GM12864 (cell line): ENCODE results near the gene OR56B4.
"Not testable (repeated sequence)": the region's sequence is repeated elsewhere in the genome, so short reads cannot be mapped to it uniquely, and the experiment has no call there.

Experiments
- DNase-seq: peaks from one replicate; pipeline ENCODE4 v3.0.0-alpha.2; 2011; ENCODE audit warnings: low read depth
- H3K4me3 ChIP-seq: 2 replicates; pipeline ENCODE4 v1.5.1; 2011; ENCODE audit warnings: mild to moderate bottlenecking, low read depth, low read length, control low read depth
- CTCF ChIP-seq: IDR thresholded peaks from 2 replicates; pipeline ENCODE4 v1.5.1; 2011; ENCODE audit warnings: low read depth, mild to moderate bottlenecking, moderate library complexity, low read length, control low read depth, inconsistent platforms; ENCODE audit errors: missing control alignments

OR56B4 gene

GRCh38 chr11:6107384-6107783 lies at the start of gene OR56B4:
Gene OR56B4, plus strand, starts transcription at chr11:6107684. Its CDS starts 95 bp downstream, at chr11:6107779.
- DNase-seq = not testable (repeated sequence)

GRCh38 chr11:6061475-6061874 lies 46.0 kb upstream of the OR56B4 start:
- H3K4me3 ChIP-seq = no peak overlapping the region
- no peak for TF ChIP-seq CTCF
- DNase-seq = no peak

More at GRCh38 chr11:6107384-6107783, at the start of gene OR56B4:
- not testable (repeated sequence) for H3K4me3 ChIP-seq

GRCh38 chr11:6062691-6063358 lies 44.7 kb upstream of the OR56B4 start:
- no peak overlapping the region for H3K4me3 ChIP-seq
- DNase-seq = no peak
- peak; percentile 20 for TF ChIP-seq CTCF

GRCh38 chr11:6067502-6067901 lies 40.0 kb upstream of the OR56B4 start:
- DNase-seq = no peak
- no peak for TF ChIP-seq CTCF
- H3K4me3 ChIP-seq = no peak overlapping the region

GRCh38 chr11:6076443-6076842 lies 31.0 kb upstream of the OR56B4 start:
- DNase-seq, H3K4me3 ChIP-seq: not testable (repeated sequence)

- no peak for DNase-seq
- no peak for TF ChIP-seq CTCF
These were observed 29.8 kb upstream of the OR56B4 start for GRCh38 chr11:6077723-6078122.

GRCh38 chr11:6079463-6079862 lies 28.0 kb upstream of the OR56B4 start:
- no peak for DNase-seq
- TF ChIP-seq CTCF = no peak
- no peak overlapping the region for H3K4me3 ChIP-seq

More at GRCh38 chr11:6077723-6078122, 29.8 kb upstream of the OR56B4 start:
- H3K4me3 ChIP-seq = no peak overlapping the region

- TF ChIP-seq CTCF = no peak
- H3K4me3 ChIP-seq = no peak overlapping the region
- DNase-seq = no peak
These were observed 24.4 kb upstream of the OR56B4 start for GRCh38 chr11:6083129-6083528.
